Thyroid gland (tissue), 4 donors: ENCODE results near the gene DOC2A.

Source experiments
- POLR2A ChIP-seq, 2 donors: fragments of 450-650 bp; IDR thresholded peaks; one replicate each; pipeline ENCODE4 v1.6.1; 2017; ENCODE audit warnings: antibody characterized with exemption in 2 of 2, mild to moderate bottlenecking in 2 of 2, moderate library complexity in 1 of 2
- TF ChIP-seq, protein P1 (sequence below), 6 experiments: fragments of 200-600 bp in 3 of 6; fragments of 450-650 bp in 3 of 6; sonication (generic) in 3 of 6; IDR thresholded peaks; one replicate each; pipeline ENCODE4 v1.5.1; 2016 to 2019; ENCODE audit warnings: antibody characterized with exemption in 6 of 6, mild to moderate bottlenecking in 2 of 6, inconsistent platforms in 1 of 6, moderate library complexity in 1 of 6

DNA sequence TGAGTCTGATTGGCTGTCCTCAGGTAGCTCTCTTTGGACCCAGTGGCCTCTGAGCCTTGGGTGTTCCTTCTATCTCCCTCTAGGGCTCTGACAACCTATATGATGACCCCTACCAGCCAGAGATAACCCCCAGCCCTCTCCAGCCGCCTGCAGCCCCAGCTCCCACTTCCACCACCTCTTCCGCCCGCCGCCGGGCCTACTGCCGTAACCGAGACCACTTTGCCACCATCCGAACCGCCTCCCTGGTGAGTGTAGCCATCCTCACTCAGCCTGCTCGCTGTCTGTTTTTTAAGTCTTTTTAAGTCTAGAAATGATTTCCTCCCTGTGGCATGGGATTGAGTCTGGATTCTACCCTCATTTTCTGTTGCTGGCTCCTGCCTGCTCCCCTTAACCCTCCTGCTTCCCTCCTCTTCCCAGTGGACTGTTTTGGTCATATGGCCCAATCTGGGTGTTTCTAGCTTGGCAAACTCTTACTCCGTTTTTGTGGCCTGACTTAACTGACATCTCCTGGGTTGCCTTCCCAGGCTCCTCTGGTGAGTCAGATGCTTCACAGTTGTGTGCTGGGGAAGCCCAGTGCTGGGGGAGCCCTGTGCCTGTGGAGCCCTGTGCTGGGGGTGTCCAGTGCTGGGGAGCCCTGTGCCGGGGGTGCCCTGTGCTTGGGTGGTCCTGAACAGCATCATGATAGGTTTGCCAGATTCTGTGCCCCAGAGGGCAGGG is 27.2 kb downstream of the DOC2A start:
- no peak for TF ChIP-seq POLR2A (IDR thresholded peaks at IDR 0.05)
- TF ChIP-seq, protein P1, sequence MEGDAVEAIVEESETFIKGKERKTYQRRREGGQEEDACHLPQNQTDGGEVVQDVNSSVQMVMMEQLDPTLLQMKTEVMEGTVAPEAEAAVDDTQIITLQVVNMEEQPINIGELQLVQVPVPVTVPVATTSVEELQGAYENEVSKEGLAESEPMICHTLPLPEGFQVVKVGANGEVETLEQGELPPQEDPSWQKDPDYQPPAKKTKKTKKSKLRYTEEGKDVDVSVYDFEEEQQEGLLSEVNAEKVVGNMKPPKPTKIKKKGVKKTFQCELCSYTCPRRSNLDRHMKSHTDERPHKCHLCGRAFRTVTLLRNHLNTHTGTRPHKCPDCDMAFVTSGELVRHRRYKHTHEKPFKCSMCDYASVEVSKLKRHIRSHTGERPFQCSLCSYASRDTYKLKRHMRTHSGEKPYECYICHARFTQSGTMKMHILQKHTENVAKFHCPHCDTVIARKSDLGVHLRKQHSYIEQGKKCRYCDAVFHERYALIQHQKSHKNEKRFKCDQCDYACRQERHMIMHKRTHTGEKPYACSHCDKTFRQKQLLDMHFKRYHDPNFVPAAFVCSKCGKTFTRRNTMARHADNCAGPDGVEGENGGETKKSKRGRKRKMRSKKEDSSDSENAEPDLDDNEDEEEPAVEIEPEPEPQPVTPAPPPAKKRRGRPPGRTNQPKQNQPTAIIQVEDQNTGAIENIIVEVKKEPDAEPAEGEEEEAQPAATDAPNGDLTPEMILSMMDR (IDR thresholded peaks at IDR 0.05): no peak
